Astrocyte (in vitro differentiated cells and primary cell): ENCODE data around the gene RTF1.

ENCODE experiments used
- CTCF ChIP-seq: IDR thresholded peaks from 2 replicates; pipeline ENCODE4 v1.5.1; 2011; ENCODE audit warnings: low read depth, mild to moderate bottlenecking, inconsistent platforms, low read length, moderate library complexity; ENCODE audit not compliant: insufficient read depth
- EZH2 ChIP-seq: IDR thresholded peaks from 2 replicates; pipeline ENCODE4 v1.6.1; 2012; ENCODE audit warnings: mild to moderate bottlenecking, low read length, inconsistent platforms; ENCODE audit not compliant: insufficient read depth

- TF ChIP-seq CTCF: no peak
- TF ChIP-seq EZH2: no peak
Observed at GRCh38 chr15:41492597-41493204, 75.8 kb downstream of the RTF1 start.
